Thoracic aorta (tissue), 2 donors: Measurements from ENCODE around the gene AMBP. TPM values are rescaled to one million over a fixed set of nuclear protein-coding genes. Genes with fewer than 3 reads are reported as not detected.

ENCODE experiments used
- ATAC-seq: fragments of 150-250 bp; one replicate; pipeline ENCODE4 v1.8.0; 2017; ENCODE audit warnings: low read depth; ENCODE audit not compliant: insufficient number of reproducible peaks, low FRiP score
- DNase-seq: peaks from one replicate; pipeline ENCODE4 v3.0.0-alpha.2; 2020; ENCODE audit warnings: low spot score
- H3K27ac ChIP-seq, 2 donors: fragments of 200-600 bp; sonication (generic); 1 replicate in 1 of 2; 2 replicates in 1 of 2; pipeline ENCODE4 v1.5.1; 2016; ENCODE audit warnings: mild to moderate bottlenecking in 2 of 2, moderate library complexity in 2 of 2
- H3K27me3 ChIP-seq: fragments of 200-600 bp; sonication (generic); replicated peaks from 2 replicates; pipeline ENCODE4 v1.6.0; 2016; ENCODE audit warnings: mild to moderate bottlenecking; ENCODE audit not compliant: insufficient read depth
- H3K36me3 ChIP-seq: fragments of 200-600 bp; sonication (generic); one replicate; pipeline ENCODE4 v1.5.1; 2016
- H3K4me1 ChIP-seq, 2 donors: fragments of 200-600 bp; sonication (generic); 1 replicate in 1 of 2; 2 replicates in 1 of 2; pipeline versions ENCODE4 v1.5.1 to v1.6.0; 2016; ENCODE audit warnings: low read depth in 2 of 2, mild to moderate bottlenecking in 1 of 2; ENCODE audit not compliant: control insufficient read depth in 1 of 2
- H3K4me3 ChIP-seq: fragments of 200-600 bp; sonication (generic); 2 replicates; pipeline ENCODE4 v1.5.1; 2016; ENCODE audit warnings: mild to moderate bottlenecking
- H3K9me3 ChIP-seq: fragments of 200-600 bp; sonication (generic); 2 replicates; pipeline ENCODE4 v1.5.1; 2016
- CTCF ChIP-seq: fragments of 200-600 bp; sonication (generic); IDR thresholded peaks from one replicate; pipeline ENCODE4 v1.5.1; 2019; ENCODE audit warnings: antibody characterized with exemption
- total RNA-seq, 2 donors: library from RNA; depleted of rRNA; stranded (reverse); fragments of >200 nt; gene quantifications; one replicate each; pipeline versions ENCODE4 v1.1.0 to v1.2.3, GENCODE V29; 2016

AMBP gene
- total RNA-seq = not detected

DNA sequence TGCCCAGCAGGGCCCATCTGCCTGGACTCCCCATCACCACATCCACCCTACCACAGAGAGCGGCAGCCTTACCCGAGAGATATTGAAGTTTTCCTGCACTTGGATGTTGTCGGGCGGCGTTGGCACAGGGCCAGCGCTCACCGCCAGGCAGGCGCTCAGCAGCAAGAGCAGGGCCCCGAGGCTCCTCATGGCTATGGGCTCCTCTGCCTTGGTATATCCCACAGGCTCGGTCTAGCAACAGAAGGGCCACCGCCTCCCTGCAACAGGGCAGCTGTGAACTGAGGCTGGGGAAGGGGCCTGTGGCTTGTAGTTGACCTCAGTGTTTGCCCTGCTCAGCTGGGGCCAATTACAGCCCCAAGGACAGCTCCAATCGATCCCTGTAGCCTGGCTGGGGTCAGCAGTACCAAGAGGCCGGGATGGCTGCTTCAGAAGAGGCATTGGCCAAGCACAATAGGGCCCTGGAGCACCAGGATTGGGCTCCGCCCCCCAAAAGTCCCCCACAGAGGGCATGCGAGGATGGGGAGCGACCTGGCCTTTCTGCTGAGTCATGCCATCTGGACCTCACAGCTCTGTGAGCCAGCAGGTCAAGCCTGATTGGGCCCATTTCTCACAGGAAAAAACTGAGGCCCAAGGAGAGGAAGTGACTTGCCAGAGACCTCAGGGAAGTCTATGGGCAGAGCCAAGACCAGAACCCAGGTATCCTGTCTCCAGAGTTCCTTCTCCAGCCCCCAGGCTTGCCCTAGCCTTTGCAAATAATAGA lies at the start of gene AMBP:
AMBP (minus strand) TSS at position 280 of the 760 bp plus-strand sequence; CDS start at position 189, 91 bp downstream.
- no peak for DNase-seq
- Histone ChIP-seq H3K4me3 (no peak within 1 kb of the TSS), H3K27me3 (no peaks in the 10 kb centered on the region), H3K9me3 (no peaks in the 10 kb centered on the region), H3K4me1 (peaks cover 0 to 12% of the 10 kb centered on the region in 2 donors), H3K36me3 (no peaks in the 10 kb centered on the region), H3K27ac (no peak within 1 kb of the TSS)
- TF ChIP-seq CTCF = no peak
- ATAC-seq = no peak

- H3K4me3 ChIP-seq = no peak overlapping the region
- H3K27ac ChIP-seq = no peak overlapping the region
- DNase-seq (no peak), ATAC-seq (no peak)
- no peaks in the 10 kb centered on the region for H3K36me3 ChIP-seq
- H3K9me3 ChIP-seq = peaks cover 7% of the 10 kb centered on the region
- no peaks in the 10 kb centered on the region for H3K27me3 ChIP-seq
- no peak for TF ChIP-seq CTCF
- no peaks in the 10 kb centered on the region for H3K4me1 ChIP-seq
These were observed 48.4 kb upstream of the AMBP start for GRCh38 chr9:114126247-114127060.

GRCh38 chr9:114125476-114126013 lies 47.4 kb upstream of the AMBP start:
- Histone ChIP-seq H3K4me3 (no peak overlapping the region), H3K27ac (no peak overlapping the region), H3K4me1 (no peaks in the 10 kb centered on the region), H3K36me3 (no peaks in the 10 kb centered on the region), H3K27me3 (no peaks in the 10 kb centered on the region), H3K9me3 (peaks cover 7% of the 10 kb centered on the region)
- DNase-seq = no peak
- TF ChIP-seq CTCF = no peak
- ATAC-seq = no peak

DNA sequence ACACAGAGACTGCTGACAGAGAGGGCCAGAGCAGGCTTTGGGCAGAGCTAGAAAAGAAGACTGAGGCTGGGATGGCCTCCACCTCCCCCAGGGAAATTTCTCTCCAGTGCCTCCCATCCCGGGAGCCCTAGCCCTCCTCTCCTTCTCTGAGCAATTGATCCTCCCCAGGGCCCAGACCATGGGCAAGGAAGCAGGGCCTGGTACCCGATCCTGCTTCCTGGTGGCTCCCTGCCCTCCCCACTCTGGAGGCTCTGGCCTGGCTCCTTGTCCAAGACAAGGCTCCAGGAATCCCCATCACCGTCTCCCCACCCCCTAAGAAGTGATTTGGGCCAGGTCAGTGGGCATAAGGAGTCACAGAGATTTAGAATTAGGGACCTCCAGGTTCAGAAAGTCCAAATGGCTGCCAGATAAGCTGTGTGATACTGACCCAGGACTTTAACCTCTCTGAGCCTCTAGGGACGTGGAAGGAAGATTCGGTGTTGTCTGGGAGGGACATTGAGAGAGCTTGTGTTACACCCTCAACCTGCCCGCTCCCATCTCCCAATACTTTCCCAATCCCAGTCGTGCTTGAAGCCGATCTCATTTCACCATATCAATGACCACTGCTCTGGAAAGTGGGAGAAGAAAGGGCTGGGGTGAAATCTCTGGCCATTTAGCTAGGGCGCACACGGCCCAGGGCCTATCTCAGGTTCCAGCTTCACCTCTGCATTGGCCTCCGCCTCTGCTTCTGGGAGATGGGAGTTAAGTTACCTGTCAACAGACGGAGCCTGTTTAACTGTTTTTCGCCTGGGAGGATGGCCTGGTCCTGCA lies 46.8 kb upstream of the AMBP start:
- no peak overlapping the region for H3K27ac ChIP-seq
- peaks cover 7% of the 10 kb centered on the region for H3K9me3 ChIP-seq
- H3K4me1 ChIP-seq = no peaks in the 10 kb centered on the region
- H3K27me3 ChIP-seq = no peaks in the 10 kb centered on the region
- H3K4me3 ChIP-seq = no peak overlapping the region
- ATAC-seq (no peak), DNase-seq (no peak)
- no peak for TF ChIP-seq CTCF
- H3K36me3 ChIP-seq = no peaks in the 10 kb centered on the region
